Measurements from ENCODE around the gene BCL11B. TPM values are rescaled to one million over a fixed set of nuclear protein-coding genes. Genes with fewer than 3 reads are reported as not detected.

The BCL11B gene
- total and polyA plus RNA-seq, 10 of the 15 experiments (the other 5 are each of a cell fraction or from before 2014, with no cell fraction given), result 0.38 to 5.5 (median 1.3) TPM

GRCh38 chr14:99244367-99244901 lies 27.6 kb downstream of the BCL11B start (continued):
- TF ChIP-seq ZBTB40 (IDR thresholded peaks at IDR 0.05; ENCODE audit: borderline replicate concordance) (no peak), ZBTB33 (IDR thresholded peaks at IDR 0.05) (no peak), TCF7 (IDR thresholded peaks at IDR 0.05; ENCODE audit: borderline replicate concordance) (no peak), STAT3 (IDR thresholded peaks at IDR 0.05; ENCODE audit: low read depth, low read length) (no peak), CREB1 (IDR thresholded peaks at IDR 0.05; ENCODE audit: low read depth) (no peak), KLF5 (IDR thresholded peaks at IDR 0.05; ENCODE audit: partially characterized antibody) (no peak), EP300 (IDR thresholded peaks at IDR 0.05; ENCODE audit: borderline replicate concordance in 1 of 2, control insufficient read depth in 1 of 2, low read depth in 2 of 2, low read length in 2 of 2) (no peak)
